NT2/D1 (cell line): Measurements from ENCODE around the gene ATXN10.

ENCODE experiments used
- DNase-seq: peaks from one replicate; pipeline ENCODE4 v3.0.0-alpha.2; 2011; ENCODE audit warnings: low read depth, low spot score
- H3K27me3 ChIP-seq: 2 replicates; pipeline ENCODE4 v1.6.0; 2011; ENCODE audit warnings: mild to moderate bottlenecking; ENCODE audit not compliant: insufficient read length, insufficient read depth
- H3K36me3 ChIP-seq: 2 replicates; pipeline ENCODE4 v1.6.1; 2011; ENCODE audit warnings: mild to moderate bottlenecking, low read length, mixed read lengths; ENCODE audit not compliant: insufficient read depth, insufficient read length
- H3K4me1 ChIP-seq: 2 replicates; pipeline ENCODE4 v1.5.1; 2011; ENCODE audit not compliant: insufficient read depth, insufficient read length
- H3K4me3 ChIP-seq: 2 replicates; pipeline ENCODE4 v1.5.1; 2011; ENCODE audit warnings: low read depth; ENCODE audit not compliant: insufficient read length
- H3K9ac ChIP-seq: 2 replicates; pipeline ENCODE4 v1.6.0; 2011; ENCODE audit warnings: low read depth; ENCODE audit not compliant: insufficient read length
- H3K9me3 ChIP-seq: 2 replicates; pipeline ENCODE4 v1.5.1; 2011; ENCODE audit warnings: mild to moderate bottlenecking, low read length; ENCODE audit not compliant: insufficient read depth
- SUZ12 ChIP-seq: IDR thresholded peaks from 2 replicates; pipeline ENCODE4 v1.6.1; 2011; ENCODE audit not compliant: insufficient read length, insufficient read depth; ENCODE audit errors: extremely low read depth
- YY1 ChIP-seq: IDR thresholded peaks from 2 replicates; pipeline ENCODE4 v1.6.1; 2011; ENCODE audit not compliant: insufficient read length, insufficient read depth
- ZNF274 ChIP-seq: IDR thresholded peaks from 2 replicates; pipeline ENCODE4 v1.6.1; 2011; ENCODE audit warnings: mild to moderate bottlenecking, low read depth, low read length

Gene ATXN10

DNA sequence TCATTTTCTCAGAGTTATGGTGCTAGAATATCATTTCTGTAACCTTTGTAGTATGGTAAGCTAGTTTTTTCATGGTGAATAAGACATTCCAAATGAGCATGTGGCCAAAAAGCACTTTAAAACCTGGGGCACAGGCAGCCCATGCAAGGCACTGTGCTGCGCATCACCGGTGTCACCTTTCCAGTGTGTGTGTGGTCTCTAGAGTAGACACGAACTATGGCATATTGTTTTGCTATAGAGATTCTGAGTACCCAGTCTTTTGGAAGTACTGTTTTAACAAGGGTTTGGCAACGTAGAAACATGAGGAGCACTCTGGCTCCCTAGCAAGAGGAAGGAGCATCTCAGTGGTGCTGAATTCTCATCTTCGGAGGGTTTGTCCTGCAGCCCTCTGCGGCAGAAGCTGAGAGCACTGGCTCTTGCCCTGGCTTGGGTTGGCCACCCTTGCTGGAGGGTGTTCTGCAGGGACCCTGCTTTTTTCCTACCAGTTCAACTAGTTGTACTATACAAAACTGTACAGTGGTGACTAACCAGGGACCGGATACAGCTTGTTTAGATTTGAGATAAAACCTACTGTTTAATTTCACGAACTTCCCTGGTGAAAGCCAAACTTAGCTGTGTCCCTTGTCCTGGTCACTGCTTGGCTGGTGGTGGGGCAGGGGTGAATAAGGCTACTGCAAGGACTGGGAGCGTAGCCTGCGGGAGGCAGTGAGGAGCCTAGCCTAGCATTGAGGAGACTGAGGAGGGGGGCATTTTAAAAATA is 135.7 kb downstream of the ATXN10 start:
- Histone ChIP-seq H3K4me3 (no peak overlapping the region), H3K4me1 (no peaks in the 10 kb centered on the region), H3K9me3 (no peaks in the 10 kb centered on the region), H3K36me3 (peaks cover 22% of the 10 kb centered on the region), H3K27me3 (no peaks in the 10 kb centered on the region), H3K9ac (no peak overlapping the region)
- DNase-seq, result no peak
- TF ChIP-seq SUZ12, result no peak
- no peak for TF ChIP-seq YY1
- TF ChIP-seq ZNF274, result no peak

DNA sequence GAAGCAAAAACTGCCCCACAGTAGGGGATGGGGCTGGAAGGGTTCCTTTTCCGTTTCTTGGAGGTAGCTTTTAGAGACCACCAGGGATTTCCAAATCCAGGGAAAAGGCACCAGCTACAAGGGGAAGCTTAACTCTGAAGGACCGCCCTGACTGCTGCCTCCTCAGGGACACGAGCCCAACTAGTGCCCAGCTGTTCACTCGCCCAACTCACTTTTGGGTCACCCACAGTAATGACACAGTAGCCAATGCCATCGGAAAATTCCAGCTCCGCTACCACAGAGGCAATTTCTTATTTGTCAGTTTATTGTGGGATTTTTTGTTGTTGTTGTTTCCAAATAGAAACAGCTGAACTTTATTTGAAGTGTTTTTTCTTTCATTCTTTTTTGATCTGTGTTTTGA is 141.3 kb downstream of the ATXN10 start:
- H3K36me3 ChIP-seq, result peaks cover 25% of the 10 kb centered on the region
- DNase-seq, result no peak

DNA sequence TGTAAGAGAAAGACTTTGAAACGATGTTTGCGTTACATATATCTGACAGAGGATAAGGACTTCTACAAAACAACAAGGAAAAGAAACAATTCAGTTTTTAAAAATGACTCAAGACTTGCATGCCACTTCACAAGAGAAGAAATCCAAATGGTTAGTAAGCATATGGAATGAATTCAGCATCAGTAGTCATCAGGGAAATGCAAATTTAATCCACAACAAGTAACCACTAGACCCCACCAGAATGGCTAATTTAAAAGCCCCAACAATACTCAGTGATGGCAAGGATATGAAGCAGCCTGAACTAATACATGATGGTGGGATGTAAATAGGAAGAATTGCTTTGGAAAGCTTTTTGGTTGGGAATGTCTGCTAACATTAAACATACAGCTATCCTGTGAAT is 142.6 kb downstream of the ATXN10 start:
- no peak for DNase-seq
- Histone ChIP-seq H3K36me3 (peaks cover 21% of the 10 kb centered on the region), H3K4me3 (no peak overlapping the region), H3K4me1 (peaks cover 10% of the 10 kb centered on the region), H3K9me3 (no peaks in the 10 kb centered on the region), H3K9ac (no peak overlapping the region), H3K27me3 (no peaks in the 10 kb centered on the region)
- no peak for TF ChIP-seq SUZ12
- TF ChIP-seq YY1, result no peak
- TF ChIP-seq ZNF274, result no peak

More for the DNA sequence above, 141.3 kb downstream of the ATXN10 start:
- no peak for TF ChIP-seq YY1
- TF ChIP-seq SUZ12, result no peak
- TF ChIP-seq ZNF274, result no peak
- Histone ChIP-seq H3K9ac (no peak overlapping the region), H3K27me3 (no peaks in the 10 kb centered on the region), H3K4me3 (no peak overlapping the region), H3K4me1 (peaks cover 2% of the 10 kb centered on the region), H3K9me3 (no peaks in the 10 kb centered on the region)

DNA sequence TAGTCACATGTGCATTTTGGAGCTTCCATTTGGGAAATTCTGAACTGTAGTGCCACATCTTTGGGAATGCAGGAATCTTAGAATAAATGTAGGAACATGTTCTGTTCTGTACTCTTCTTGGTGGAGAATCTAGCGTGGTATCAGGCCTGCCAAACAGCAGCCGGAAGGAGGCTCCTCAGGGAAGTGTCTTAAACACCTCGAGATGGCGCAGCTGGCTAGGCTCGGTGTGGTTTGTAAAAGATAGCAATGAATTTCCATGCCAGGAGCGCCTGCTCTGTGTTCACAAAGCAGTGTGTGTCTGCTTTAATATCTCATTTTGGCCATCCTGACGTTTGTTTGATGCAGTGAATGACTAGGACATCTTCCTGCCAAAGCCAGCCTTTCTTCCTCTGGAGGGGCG is 145.1 kb downstream of the ATXN10 start:
- DNase-seq, result no peak
- Histone ChIP-seq H3K36me3 (peaks cover 17% of the 10 kb centered on the region), H3K4me1 (peaks cover 10% of the 10 kb centered on the region), H3K9ac (no peak overlapping the region), H3K27me3 (no peaks in the 10 kb centered on the region), H3K9me3 (no peaks in the 10 kb centered on the region), H3K4me3 (no peak overlapping the region)
- no peak for TF ChIP-seq ZNF274

DNA sequence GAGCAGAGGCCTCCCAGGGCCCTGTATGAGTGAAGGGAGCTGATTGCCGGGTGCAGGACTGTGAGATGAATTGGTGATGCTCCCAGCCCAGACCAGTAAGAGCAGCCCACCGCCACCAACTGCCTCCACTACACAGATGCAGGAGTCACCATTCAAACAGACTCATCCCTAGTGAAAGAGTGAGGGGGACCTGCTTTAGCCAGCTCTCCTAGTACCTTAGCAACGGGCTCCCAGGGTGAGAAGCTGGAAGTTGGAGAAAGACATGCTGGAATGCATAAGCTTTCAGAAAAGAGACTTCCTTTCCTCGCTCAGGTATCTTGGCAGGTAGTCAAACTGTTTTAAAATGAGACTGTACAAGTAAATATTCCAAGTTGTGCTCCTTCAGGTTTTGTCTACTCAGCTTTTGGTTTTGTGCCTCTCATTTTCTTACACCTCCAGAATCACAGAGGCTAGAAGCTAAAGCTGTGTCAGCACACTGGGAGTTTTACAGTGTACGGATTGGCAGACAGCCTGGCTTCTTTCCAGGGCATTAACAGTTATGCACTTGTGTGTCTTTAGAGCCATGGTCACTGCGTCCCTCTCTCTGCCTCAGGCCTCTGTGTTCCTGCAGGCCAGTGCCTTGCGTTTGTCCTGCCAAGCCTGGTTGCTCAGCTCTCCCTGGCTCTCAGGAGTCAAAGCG is 146.2 kb downstream of the ATXN10 start:
- Histone ChIP-seq H3K9me3 (no peaks in the 10 kb centered on the region), H3K4me3 (no peak overlapping the region), H3K27me3 (no peaks in the 10 kb centered on the region), H3K36me3 (peaks cover 13% of the 10 kb centered on the region), H3K9ac (no peak overlapping the region), H3K4me1 (peaks cover 10% of the 10 kb centered on the region)
- no peak for DNase-seq
- no peak for TF ChIP-seq SUZ12
- TF ChIP-seq YY1, result no peak
- TF ChIP-seq ZNF274, result no peak

DNA sequence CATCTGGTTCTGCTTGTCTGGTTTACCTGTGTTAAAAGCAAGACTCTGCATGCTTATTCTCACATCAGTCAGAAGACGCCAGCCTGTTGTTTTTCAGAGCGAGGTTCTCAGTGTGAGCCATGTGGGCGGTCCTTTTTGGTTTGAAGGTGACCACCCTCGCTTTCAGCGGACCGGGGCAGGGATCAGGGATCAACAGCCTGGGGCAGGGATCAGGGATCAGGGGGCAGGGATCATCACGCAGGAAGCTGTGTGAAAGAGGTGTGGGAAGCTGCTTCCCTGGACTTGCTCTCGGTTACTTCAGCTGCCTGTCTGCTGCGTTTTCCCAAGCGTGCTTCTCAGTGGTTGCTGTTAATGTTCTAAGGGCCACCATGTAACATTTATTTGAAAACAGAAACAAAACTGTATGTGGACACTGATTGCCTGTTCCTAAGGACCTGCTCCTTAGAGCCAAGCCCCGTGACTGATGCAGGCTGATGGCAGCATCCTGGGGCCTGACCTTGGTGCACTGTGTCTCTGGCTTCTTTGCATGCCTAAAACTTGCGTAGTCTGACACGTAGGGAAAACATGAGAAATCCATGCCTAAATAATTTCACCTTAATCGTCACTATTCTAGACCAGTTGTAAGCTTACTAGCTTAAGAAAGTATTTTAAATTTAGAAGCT is 146.9 kb downstream of the ATXN10 start:
- peaks cover 13% of the 10 kb centered on the region for H3K36me3 ChIP-seq
- DNase-seq, result no peak

DNA sequence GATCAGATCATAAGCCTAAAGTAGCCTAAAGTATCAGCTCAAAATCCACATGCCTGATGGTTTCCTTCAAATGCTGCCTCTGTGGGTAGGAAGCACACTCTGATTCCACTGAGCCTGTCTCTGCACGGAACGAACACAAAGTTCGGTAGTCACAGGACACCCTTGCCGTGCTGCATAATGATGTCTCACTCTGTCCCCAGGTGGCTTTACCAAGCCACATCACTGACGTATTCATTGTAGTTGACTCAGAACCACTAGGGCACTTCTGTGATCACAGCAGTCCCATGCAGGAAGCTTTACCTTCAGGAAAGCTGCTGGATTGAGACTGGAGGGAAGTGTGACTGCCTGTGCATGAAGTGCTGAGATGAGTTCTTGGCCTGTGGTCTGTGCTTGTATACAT is 147.7 kb downstream of the ATXN10 start:
- Histone ChIP-seq H3K36me3 (peaks cover 9% of the 10 kb centered on the region), H3K9ac (no peak overlapping the region), H3K27me3 (no peaks in the 10 kb centered on the region), H3K4me1 (peaks cover 10% of the 10 kb centered on the region), H3K4me3 (no peak overlapping the region), H3K9me3 (no peaks in the 10 kb centered on the region)
- TF ChIP-seq SUZ12 (no peak), YY1 (no peak), ZNF274 (no peak)
- no peak for DNase-seq

More for the DNA sequence above, 146.9 kb downstream of the ATXN10 start:
- Histone ChIP-seq H3K4me3 (no peak overlapping the region), H3K9me3 (no peaks in the 10 kb centered on the region), H3K4me1 (peaks cover 10% of the 10 kb centered on the region), H3K27me3 (no peaks in the 10 kb centered on the region), H3K9ac (peak overlapping the region; percentile 21)
- no peak for TF ChIP-seq SUZ12
- no peak for TF ChIP-seq ZNF274
- no peak for TF ChIP-seq YY1
